Muscle of leg (tissue), 11 donors: ENCODE data around the gene GLS2. TPM values are rescaled to one million over a fixed set of nuclear protein-coding genes. Genes with fewer than 3 reads are reported as not detected.
"Not testable (repeated sequence)": the region's sequence is repeated elsewhere in the genome, so short reads cannot be mapped to it uniquely, and the experiment has no call there.

ENCODE experiments used
- DNase-seq: peaks from one replicate; pipeline ENCODE4 v3.0.0; 2013
- H3K27ac ChIP-seq: one replicate; pipeline ENCODE4 v1.5.1; 2013; ENCODE audit warnings: mild to moderate bottlenecking, low read length, control low read depth
- H3K27me3 ChIP-seq: one replicate; pipeline ENCODE4 v1.6.1; 2013; ENCODE audit warnings: low read length; ENCODE audit not compliant: control insufficient read depth, insufficient read depth
- H3K36me3 ChIP-seq: one replicate; pipeline ENCODE4 v1.6.1; 2013; ENCODE audit warnings: low read length; ENCODE audit not compliant: control insufficient read depth, insufficient read depth
- H3K4me1 ChIP-seq: one replicate; pipeline ENCODE4 v1.6.1; 2013; ENCODE audit warnings: low read length; ENCODE audit not compliant: control insufficient read depth, insufficient read depth
- H3K4me3 ChIP-seq: one replicate; pipeline ENCODE4 v1.5.1; 2013; ENCODE audit warnings: low read length, control low read depth
- H3K9me3 ChIP-seq: replicated peaks from 2 replicates; pipeline ENCODE4 v1.6.1; 2013; ENCODE audit warnings: low read depth, low read length; ENCODE audit not compliant: control insufficient read depth
- WGBS: methylation state at CpG from one replicate; pipeline ENCODE4 v1.1.5; 2013; ENCODE audit warnings: missing lambda C conversion rate; ENCODE audit not compliant: insufficient coverage; 5-methylcytosine and 5-hydroxymethylcytosine counted together
- polyA plus RNA-seq, 8 donors: library from polyadenylated mRNA; unstranded; fragments of 120-200 nt; gene quantifications; one replicate each; pipeline versions ENCODE4 v1.2.1 to v1.2.3, GENCODE V29; 2013; ENCODE audit warnings: inconsistent platforms in 1 of 8, low replicate concordance in 1 of 8; ENCODE audit not compliant: insufficient read length in 8 of 8, insufficient read depth in 1 of 8
- total RNA-seq: library from RNA; stranded (reverse); fragments of 120-200 nt; gene quantifications from one replicate; pipeline ENCODE4 v1.2.4, GENCODE V29; 2013

GLS2 gene
- total and polyA plus RNA-seq, 9 donors, result 0.09 to 0.78 (median 0.38) TPM; not detected in 1

- H3K36me3 ChIP-seq, result no peaks in the 10 kb centered on the region
- peak overlapping the region; percentile 98 for H3K27ac ChIP-seq
- no peaks in the 10 kb centered on the region for H3K9me3 ChIP-seq
- DNase-seq, result peak; percentile 73
- H3K4me3 ChIP-seq, result no peak overlapping the region
- H3K4me1 ChIP-seq, result peaks cover 13% of the 10 kb centered on the region
- H3K27me3 ChIP-seq, result no peaks in the 10 kb centered on the region
- WGBS, result 84% methylated on average over 2 of the region's 3 CpGs
These were observed 32.1 kb upstream of the GLS2 start for GRCh38 chr12:56520048-56520447.

- no peak overlapping the region for H3K27ac ChIP-seq
- no peak for DNase-seq
- H3K27me3 ChIP-seq, result no peaks in the 10 kb centered on the region
- H3K4me3 ChIP-seq, result no peak overlapping the region
- no peaks in the 10 kb centered on the region for H3K9me3 ChIP-seq
- WGBS, result no CpG with 5 or more reads among the region's 2 CpGs
- no peaks in the 10 kb centered on the region for H3K36me3 ChIP-seq
- H3K4me1 ChIP-seq, result peaks cover 11% of the 10 kb centered on the region
These were observed 30.6 kb upstream of the GLS2 start for GRCh38 chr12:56518570-56518969.

- Histone ChIP-seq H3K27ac (no peak overlapping the region), H3K9me3 (no peaks in the 10 kb centered on the region)
- whole genome bisulfite sequencing, result no CpG with 5 or more reads among the region's 2 CpGs
These were observed 29.9 kb upstream of the GLS2 start for GRCh38 chr12:56517854-56518253.

GRCh38 chr12:56514014-56514318 is 26.0 kb upstream of the GLS2 start:
- H3K4me3 ChIP-seq, H3K9me3 ChIP-seq, H3K36me3 ChIP-seq, H3K27ac ChIP-seq, DNase-seq, H3K4me1 ChIP-seq, H3K27me3 ChIP-seq: not testable (repeated sequence)
- 50% methylated on average over 2 of the region's 4 CpGs for WGBS

More at GRCh38 chr12:56517854-56518253, 29.9 kb upstream of the GLS2 start:
- H3K27me3 ChIP-seq, result no peaks in the 10 kb centered on the region
- H3K36me3 ChIP-seq, result no peaks in the 10 kb centered on the region
- H3K4me3 ChIP-seq, result no peak overlapping the region
- H3K4me1 ChIP-seq, result peaks cover 11% of the 10 kb centered on the region
- no peak for DNase-seq

GRCh38 chr12:56510786-56511185 is 22.8 kb upstream of the GLS2 start:
- Histone ChIP-seq H3K4me1 (no peaks in the 10 kb centered on the region), H3K27me3 (no peaks in the 10 kb centered on the region), H3K36me3 (no peaks in the 10 kb centered on the region), H3K9me3 (no peaks in the 10 kb centered on the region), H3K27ac (no peak overlapping the region), H3K4me3 (no peak overlapping the region)
- 90% methylated on average over 15 of the region's 16 CpGs for WGBS
- DNase-seq, result no peak

GRCh38 chr12:56499879-56500278 is 11.9 kb upstream of the GLS2 start:
- H3K9me3 ChIP-seq, H3K36me3 ChIP-seq, H3K27ac ChIP-seq, H3K4me1 ChIP-seq, DNase-seq, H3K4me3 ChIP-seq: not testable (repeated sequence)
- WGBS, result 59% methylated on average over 9 of the region's 13 CpGs
- H3K27me3 ChIP-seq, result peaks cover 20% of the 10 kb centered on the region

GRCh38 chr12:56499452-56499851 is 11.5 kb upstream of the GLS2 start:
- not testable (repeated sequence) for H3K4me3 ChIP-seq, H3K9me3 ChIP-seq, H3K27ac ChIP-seq, H3K36me3 ChIP-seq, H3K4me1 ChIP-seq, DNase-seq
- H3K27me3 ChIP-seq, result peaks cover 20% of the 10 kb centered on the region
- WGBS, result 34% methylated on average over 9 of the region's 9 CpGs

GRCh38 chr12:56498126-56498902 is 10.4 kb upstream of the GLS2 start:
- H3K36me3 ChIP-seq, DNase-seq, H3K27ac ChIP-seq, H3K9me3 ChIP-seq, H3K4me3 ChIP-seq, H3K4me1 ChIP-seq: not testable (repeated sequence)
- peaks cover 20% of the 10 kb centered on the region for H3K27me3 ChIP-seq
- 39% methylated on average over 4 of the region's 14 CpGs for WGBS

- H3K9me3 ChIP-seq, H3K4me1 ChIP-seq, H3K36me3 ChIP-seq, H3K27ac ChIP-seq, H3K4me3 ChIP-seq: not testable (repeated sequence)
- DNase-seq, result peak; percentile 50
- no CpG with 5 or more reads among the region's 17 CpGs for WGBS
- H3K27me3 ChIP-seq, result peaks cover 22% of the 10 kb centered on the region
These were observed 8.7 kb upstream of the GLS2 start for GRCh38 chr12:56496704-56497103.

GRCh38 chr12:56494481-56494880 is 6.5 kb upstream of the GLS2 start:
- not testable (repeated sequence) for H3K27ac ChIP-seq, H3K36me3 ChIP-seq, H3K4me3 ChIP-seq, DNase-seq, H3K4me1 ChIP-seq, H3K9me3 ChIP-seq
- WGBS, result 97% methylated on average over 17 of the region's 27 CpGs
- H3K27me3 ChIP-seq, result peaks cover 30% of the 10 kb centered on the region

- not testable (repeated sequence) for H3K36me3 ChIP-seq, H3K4me3 ChIP-seq, DNase-seq, H3K27ac ChIP-seq, H3K9me3 ChIP-seq, H3K4me1 ChIP-seq
- peaks cover 30% of the 10 kb centered on the region for H3K27me3 ChIP-seq
- 94% methylated on average over 12 of the region's 15 CpGs for WGBS
These were observed 6.1 kb upstream of the GLS2 start for GRCh38 chr12:56494106-56494415.
